IMR-90 (cell line): ENCODE results near the gene ABCA12. TPM values are rescaled to one million over a fixed set of nuclear protein-coding genes. Genes with fewer than 3 reads are reported as not detected.

ENCODE experiments used
- ATAC-seq: fragments of 200-7000 bp; cut with Tn5 transposase; 2 replicates; pipeline ENCODE4 v1.9.1; 2020; ENCODE audit warnings: low read depth, mild to moderate bottlenecking, moderate library complexity
- BruUV-seq: library from RNA; stranded (reverse); fragments of 400-500 nt; replicated peaks from 2 replicates; lab custom pipeline; 2021; lab: Mats Ljungman, UMichigan
- CTCF ChIA-PET: fragments of 300-600 bp; formaldehyde crosslinking; extraction: SDS; loops from one replicate; lab custom pipeline; 2021; ENCODE audit warnings: antibody characterized with exemption; lab: Yijun Ruan, JAX
- POLR2A ChIA-PET: fragments of 300-600 bp; sonication (Branson Sonifier 250); formaldehyde crosslinking; loops from one replicate; lab custom pipeline; 2022; ENCODE audit warnings: antibody characterized with exemption; ENCODE audit not compliant: unreplicated experiment; lab: Charles Lee
- DNase-seq: peaks from one replicate; pipeline ENCODE4 v3.0.0; 2013
- H2AFZ ChIP-seq: replicated peaks from 2 replicates; pipeline ENCODE3; 2013; ENCODE audit warnings: low read length, mild to moderate bottlenecking; ENCODE audit not compliant: poor library complexity
- H2AK5ac ChIP-seq: 2 replicates; pipeline ENCODE4 v1.6.1; 2013; ENCODE audit warnings: low read depth, low read length, inconsistent platforms
- H2AK9ac ChIP-seq: replicated peaks from 2 replicates; pipeline ENCODE3; 2013; ENCODE audit warnings: mild to moderate bottlenecking, low read depth, low read length, moderate library complexity; ENCODE audit not compliant: poor library complexity
- H2BK120ac ChIP-seq: 2 replicates; pipeline ENCODE4 v1.6.1; 2013; ENCODE audit warnings: low read depth, low read length, inconsistent platforms
- H2BK15ac ChIP-seq: 3 replicates; pipeline ENCODE4 v1.6.1; 2013; ENCODE audit warnings: low read depth, low read length, inconsistent platforms
- H2BK20ac ChIP-seq: 2 replicates; pipeline ENCODE4 v1.6.1; 2013; ENCODE audit warnings: low read depth, mild to moderate bottlenecking, inconsistent platforms, low read length, moderate library complexity
- H2BK5ac ChIP-seq: 2 replicates; pipeline ENCODE4 v1.6.1; 2013; ENCODE audit warnings: mild to moderate bottlenecking, low read depth, low read length, inconsistent platforms; ENCODE audit not compliant: poor library complexity, severe bottlenecking
- H3K14ac ChIP-seq: replicated peaks from 2 replicates; pipeline ENCODE4 v1.6.1; 2013; ENCODE audit warnings: low read depth, low read length, inconsistent platforms
- H3K18ac ChIP-seq: 2 replicates; pipeline ENCODE4 v1.6.1; 2013; ENCODE audit warnings: low read depth, low read length, control low read depth
- H3K23ac ChIP-seq: 2 replicates; pipeline ENCODE4 v1.6.1; 2013; ENCODE audit warnings: low read depth, low read length, inconsistent platforms
- H3K27ac ChIP-seq: 2 replicates; pipeline ENCODE4 v1.5.1; 2013; ENCODE audit warnings: mild to moderate bottlenecking, control low read depth, low read length; ENCODE audit not compliant: insufficient read depth
- H3K27me3 ChIP-seq: 2 replicates; pipeline ENCODE4 v1.6.1; 2013; ENCODE audit warnings: low read length; ENCODE audit not compliant: control insufficient read depth, insufficient read depth
- H3K36me3 ChIP-seq: 2 replicates; pipeline ENCODE4 v1.6.1; 2013; ENCODE audit warnings: low read length, mixed read lengths; ENCODE audit not compliant: control insufficient read depth, insufficient read depth
- H3K4ac ChIP-seq: 2 replicates; pipeline ENCODE4 v1.6.1; 2013; ENCODE audit warnings: low read depth, low read length, inconsistent platforms
- H3K4me1 ChIP-seq: 2 replicates; pipeline ENCODE4 v1.6.1; 2013; ENCODE audit warnings: low read length, mixed read lengths; ENCODE audit not compliant: control insufficient read depth, insufficient read depth
- H3K4me2 ChIP-seq: 2 replicates; pipeline ENCODE4 v1.6.1; 2013; ENCODE audit warnings: low read depth, mild to moderate bottlenecking, control low read depth, low read length, moderate library complexity
- H3K4me3 ChIP-seq: 2 replicates; pipeline ENCODE4 v1.5.1; 2013; ENCODE audit warnings: low read depth, mild to moderate bottlenecking, control low read depth, low read length, moderate library complexity; ENCODE audit not compliant: insufficient read depth
- H3K56ac ChIP-seq: 2 replicates; pipeline ENCODE4 v1.6.1; 2013; ENCODE audit warnings: low read length, inconsistent platforms; ENCODE audit not compliant: insufficient read depth; ENCODE audit errors: extremely low read depth
- H3K79me1 ChIP-seq, 2 experiments: 2 replicates each; pipeline ENCODE4 v1.6.1; 2013; ENCODE audit warnings: low read length in 2 of 2, inconsistent platforms in 1 of 2, low read depth in 1 of 2
- H3K9ac ChIP-seq: 2 replicates; pipeline ENCODE4 v1.6.1; 2013; ENCODE audit warnings: low read depth, low read length, control low read depth
- H3K9me1 ChIP-seq: 2 replicates; pipeline ENCODE4 v1.6.1; 2013; ENCODE audit warnings: low read length, inconsistent platforms; ENCODE audit not compliant: insufficient read depth
- H3K9me3 ChIP-seq: 2 replicates; pipeline ENCODE4 v1.6.1; 2013; ENCODE audit warnings: low read length; ENCODE audit not compliant: control insufficient read depth, insufficient read depth
- H4K20me1 ChIP-seq: 2 replicates; pipeline ENCODE4 v1.6.1; 2013; ENCODE audit warnings: low read length, inconsistent platforms; ENCODE audit not compliant: insufficient read depth
- H4K5ac ChIP-seq: 2 replicates; pipeline ENCODE4 v1.6.1; 2013; ENCODE audit warnings: mild to moderate bottlenecking, low read depth, low read length, control low read depth
- H4K8ac ChIP-seq, 2 experiments: 2 replicates each; pipeline ENCODE4 v1.6.1; 2013; ENCODE audit warnings: low read depth in 2 of 2, low read length in 2 of 2, control low read depth in 1 of 2, inconsistent platforms in 1 of 2
- H4K91ac ChIP-seq: 2 replicates; pipeline ENCODE4 v1.6.1; 2013; ENCODE audit warnings: low read depth, low read length, inconsistent platforms; ENCODE audit not compliant: insufficient read depth
- BHLHE40 ChIP-seq: fragments of 150-350 bp; IDR thresholded peaks from 2 replicates; pipeline ENCODE4 v1.6.1; 2016; ENCODE audit warnings: mild to moderate bottlenecking, low read depth, low read length
- CEBPB ChIP-seq: IDR thresholded peaks from 2 replicates; pipeline ENCODE4 v1.6.1; 2012; ENCODE audit warnings: low read depth, low read length, improper control_type of control experiment
- CHD1 ChIP-seq: IDR thresholded peaks from 2 replicates; pipeline ENCODE4 v1.6.1; 2012; ENCODE audit warnings: low read depth, low read length, improper control_type of control experiment
- FOS ChIP-seq: fragments of 150-350 bp; IDR thresholded peaks from 2 replicates; pipeline ENCODE4 v1.6.1; 2016; ENCODE audit warnings: low read depth, low read length
- MAFK ChIP-seq: IDR thresholded peaks from 2 replicates; pipeline ENCODE4 v1.6.1; 2012; ENCODE audit warnings: low read depth, low read length, improper control_type of control experiment
- MAZ ChIP-seq: IDR thresholded peaks from 2 replicates; pipeline ENCODE4 v1.6.1; 2012; ENCODE audit warnings: low read depth, mild to moderate bottlenecking, low read length, improper control_type of control experiment, moderate library complexity, borderline replicate concordance
- MXI1 ChIP-seq: IDR thresholded peaks from 2 replicates; pipeline ENCODE4 v1.6.1; 2012; ENCODE audit warnings: low read depth, mild to moderate bottlenecking, low read length, moderate library complexity, borderline replicate concordance
- NFE2L2 ChIP-seq: fragments of 150-350 bp; IDR thresholded peaks from 2 replicates; pipeline ENCODE4 v1.6.1; 2016; ENCODE audit warnings: low read depth, mild to moderate bottlenecking, low read length
- POLR2A ChIP-seq: IDR thresholded peaks from 2 replicates; pipeline ENCODE4 v1.6.1; 2012; ENCODE audit warnings: mild to moderate bottlenecking, low read depth, low read length
- RAD21 ChIP-seq: IDR thresholded peaks from 2 replicates; pipeline ENCODE4 v1.6.1; 2012; ENCODE audit warnings: low read length, improper control_type of control experiment
- RCOR1 ChIP-seq: IDR thresholded peaks from 2 replicates; pipeline ENCODE4 v1.6.1; 2012; ENCODE audit warnings: mild to moderate bottlenecking, low read length, improper control_type of control experiment; ENCODE audit not compliant: insufficient replicate concordance
- RFX5 ChIP-seq: IDR thresholded peaks from 2 replicates; pipeline ENCODE4 v1.8.0; 2012; ENCODE audit warnings: low read depth, mild to moderate bottlenecking, low read length, moderate library complexity
- WGBS, 2 experiments: methylation state at CpG; one replicate each; pipeline versions ENCODE4 v1.1.5 to v1.1.7; 2013; ENCODE audit warnings: missing lambda C conversion rate in 2 of 2; ENCODE audit not compliant: insufficient read length in 1 of 2; ENCODE audit errors: extremely low coverage in 2 of 2; 5-methylcytosine and 5-hydroxymethylcytosine counted together
- dilution Hi-C: fragments of 300-500 bp; cut with HindIII; formaldehyde crosslinking; loops from one replicate; pipeline ENCODE4 v1.14.3; 2018; ENCODE audit warnings: low sequenced_read_pairs; ENCODE audit not compliant: unreplicated experiment
- in situ Hi-C: fragments of 300-500 bp; cut with MboI; formaldehyde crosslinking; loops from 3 replicates; pipeline ENCODE4 v1.14.3; 2019; ENCODE audit warnings: low sequenced_read_pairs, inconsistent platforms, mixed read lengths
- intact Hi-C: fragments of 100-400 bp; cut with micrococcal nuclease; formaldehyde crosslinking; loops from 2 replicates; pipeline ENCODE4 v1.10.0; 2022
- polyA plus RNA-seq, 3 experiments: library from polyadenylated mRNA; depleted of rRNA; stranded (reverse); fragments of >200 nt; gene quantifications; 2 replicates each; pipeline ENCODE4 v1.2.3, GENCODE V29; 2012; ENCODE audit warnings: low replicate concordance in 1 of 3
- total RNA-seq: library from RNA; depleted of rRNA; stranded (reverse); fragments of >200 nt; gene quantifications from 2 replicates; pipeline ENCODE4 v1.2.3, GENCODE V29; 2012
- TF ChIP-seq, protein P1 (sequence below): fragments of 150-350 bp; IDR thresholded peaks from 2 replicates; pipeline ENCODE4 v1.6.1; 2016; ENCODE audit warnings: low read depth, mild to moderate bottlenecking, low read length, moderate library complexity, borderline replicate concordance
- TF ChIP-seq, protein P2 (sequence below): fragments of 150-350 bp; IDR thresholded peaks from 2 replicates; pipeline ENCODE4 v1.6.1; 2017; ENCODE audit warnings: mild to moderate bottlenecking, antibody characterized with exemption, low read length, low read depth

The ABCA12 gene
- total and polyA plus RNA-seq, 2 of the 4 experiments (the other 2 are of a cell fraction), result under 0.01 TPM; not detected in 1

DNA sequence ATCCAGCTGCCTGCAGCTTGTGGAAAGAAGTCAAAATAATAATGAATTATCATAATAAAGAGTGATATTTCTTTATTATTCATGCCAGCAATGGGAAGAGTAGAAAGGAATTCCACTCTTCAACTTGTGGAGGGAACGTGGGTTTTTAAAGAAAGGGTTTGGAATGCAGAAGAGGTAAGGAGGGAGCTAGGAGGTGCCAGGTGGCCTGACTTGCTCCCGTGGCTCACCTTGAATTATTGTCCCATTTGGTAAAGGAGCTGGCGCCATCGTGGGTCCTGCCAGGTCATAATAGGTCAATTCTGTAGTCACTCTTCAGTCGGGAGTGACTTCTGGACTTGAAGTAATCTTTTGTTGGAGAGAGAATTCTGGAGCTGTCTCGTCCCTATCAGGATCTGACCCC is 233.8 kb downstream of the ABCA12 start:
- Histone ChIP-seq H2AK9ac (no peak overlapping the region), H3K14ac (no peak overlapping the region), H3K18ac (no peak overlapping the region), H3K9me3 (no peaks in the 10 kb centered on the region), H2AK5ac (no peak overlapping the region), H2BK120ac (no peak overlapping the region), H4K91ac (no peak overlapping the region), H3K4me2 (no peak overlapping the region), H2BK15ac (no peak overlapping the region), H3K4me1 (no peaks in the 10 kb centered on the region), H2BK5ac (no peak overlapping the region), H4K8ac (no peak overlapping the region), H4K20me1 (no peaks in the 10 kb centered on the region), H3K4ac (no peak overlapping the region), H2BK20ac (no peak overlapping the region), H3K36me3 (no peaks in the 10 kb centered on the region), H3K27me3 (no peaks in the 10 kb centered on the region), H4K5ac (no peak overlapping the region), H3K23ac (no peak overlapping the region), H2AFZ (no peak overlapping the region), H3K9ac (no peak overlapping the region), H3K4me3 (no peak overlapping the region), H3K27ac (no peak overlapping the region), H3K56ac (no peak overlapping the region), H3K9me1 (no peaks in the 10 kb centered on the region), H3K79me1 (no peaks in the 10 kb centered on the region)
- dilution Hi-C loops (no loop called here), intact Hi-C loops (no loop called here), in situ Hi-C loops (no loop called here)
- TF ChIP-seq BHLHE40 (no peak), NFE2L2 (no peak), RFX5 (no peak), CEBPB (no peak), MXI1 (no peak), POLR2A (no peak), CHD1 (no peak), MAZ (no peak), MAFK (no peak), RCOR1 (no peak), RAD21 (no peak), FOS (no peak)
- TF ChIP-seq, protein P1, sequence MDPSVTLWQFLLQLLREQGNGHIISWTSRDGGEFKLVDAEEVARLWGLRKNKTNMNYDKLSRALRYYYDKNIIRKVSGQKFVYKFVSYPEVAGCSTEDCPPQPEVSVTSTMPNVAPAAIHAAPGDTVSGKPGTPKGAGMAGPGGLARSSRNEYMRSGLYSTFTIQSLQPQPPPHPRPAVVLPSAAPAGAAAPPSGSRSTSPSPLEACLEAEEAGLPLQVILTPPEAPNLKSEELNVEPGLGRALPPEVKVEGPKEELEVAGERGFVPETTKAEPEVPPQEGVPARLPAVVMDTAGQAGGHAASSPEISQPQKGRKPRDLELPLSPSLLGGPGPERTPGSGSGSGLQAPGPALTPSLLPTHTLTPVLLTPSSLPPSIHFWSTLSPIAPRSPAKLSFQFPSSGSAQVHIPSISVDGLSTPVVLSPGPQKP, result no peak
- TF ChIP-seq, protein P2, sequence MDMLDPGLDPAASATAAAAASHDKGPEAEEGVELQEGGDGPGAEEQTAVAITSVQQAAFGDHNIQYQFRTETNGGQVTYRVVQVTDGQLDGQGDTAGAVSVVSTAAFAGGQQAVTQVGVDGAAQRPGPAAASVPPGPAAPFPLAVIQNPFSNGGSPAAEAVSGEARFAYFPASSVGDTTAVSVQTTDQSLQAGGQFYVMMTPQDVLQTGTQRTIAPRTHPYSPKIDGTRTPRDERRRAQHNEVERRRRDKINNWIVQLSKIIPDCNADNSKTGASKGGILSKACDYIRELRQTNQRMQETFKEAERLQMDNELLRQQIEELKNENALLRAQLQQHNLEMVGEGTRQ, result no peak
- ATAC-seq (no peak), DNase-seq (no peak)
- no TSS peak for BruUV-seq
- WGBS, 2 experiments, result 27% methylated on average over 2 of the region's 6 CpGs; no CpG with 5 or more reads in 1 of the 2 experiments
- ChIA-PET POLR2A (no interaction called here), CTCF (interaction anchor here (0.8 kb wide), 1 partner anchor 20 kb away, joined by 3 read pairs; no protein-coding TSS in a partner anchor)
